Measurements from ENCODE around the gene CIB4. TPM values are rescaled to one million over a fixed set of nuclear protein-coding genes. Genes with fewer than 3 reads are reported as not detected.

The CIB4 gene
- total RNA-seq, 1 experiment from 2014 or later, result not detected

DNA sequence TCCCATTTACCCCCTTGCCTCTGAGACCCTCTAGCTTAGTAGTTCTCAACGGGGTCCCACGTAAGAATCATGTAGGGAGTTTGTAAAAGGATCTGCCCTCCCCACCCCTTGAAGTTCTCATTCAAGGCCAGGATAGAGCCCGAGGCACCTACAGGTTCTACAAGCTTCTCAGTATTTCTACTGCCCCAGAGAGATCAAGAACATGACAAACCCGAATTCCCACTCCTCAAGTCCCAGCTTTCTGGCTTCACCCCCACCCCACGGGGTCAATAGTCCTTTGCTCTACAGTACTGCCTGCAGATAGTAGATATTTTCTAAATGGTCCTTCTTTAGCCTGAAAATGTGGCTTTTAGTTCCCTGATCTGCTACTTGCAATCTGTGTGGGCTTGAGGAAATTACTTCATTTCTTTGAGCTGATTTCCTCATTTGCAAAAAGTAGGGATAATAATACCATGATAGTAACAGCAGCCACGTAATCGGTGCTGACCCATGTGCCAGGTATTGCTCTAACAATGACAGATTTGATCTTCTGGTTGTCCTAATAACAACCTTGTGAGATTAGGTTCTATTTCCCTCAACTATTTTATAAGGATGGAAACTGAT is 7.1 kb downstream of the CIB4 start:
- Histone ChIP-seq H3K4me1 (ENCODE audit: insufficient read depth, low read length, poor library complexity, severe bottlenecking) (no peaks in the 10 kb centered on the region), H3K27me3 (replicated peaks; ENCODE audit: insufficient read depth, low read depth, low read length, poor library complexity) (no peaks in the 10 kb centered on the region), H3K36me3 (ENCODE audit: insufficient read depth, low read length, poor library complexity, severe bottlenecking) (no peaks in the 10 kb centered on the region), H3K4me3 (ENCODE audit: low read depth, low read length, poor library complexity, severe bottlenecking) (no peak overlapping the region), H3K27ac (ENCODE audit: low read depth, low read length, poor library complexity, severe bottlenecking) (no peak overlapping the region), H3K9me3 (ENCODE audit: low read depth, low read length, poor library complexity, severe bottlenecking) (no peaks in the 10 kb centered on the region)
- no peak for DNase-seq (ENCODE audit: low spot score)
- no TSS peak for BruUV-seq (replicated peaks)
- TF ChIP-seq EZH2 (IDR thresholded peaks at IDR 0.05; ENCODE audit: borderline replicate concordance, low read depth, low read length, poor library complexity, severe bottlenecking) (no peak), CTCF (conservative IDR thresholded peaks at IDR 0.05; ENCODE audit: low read depth, low read length) (no peak)
- ChIA-PET CTCF (no interaction called here), POLR2A (ENCODE audit: low non-redundant PET) (no interaction called here)
- intact Hi-C loops (cut with micrococcal nuclease; ENCODE audit: unreplicated experiment), result no loop called here

DNA sequence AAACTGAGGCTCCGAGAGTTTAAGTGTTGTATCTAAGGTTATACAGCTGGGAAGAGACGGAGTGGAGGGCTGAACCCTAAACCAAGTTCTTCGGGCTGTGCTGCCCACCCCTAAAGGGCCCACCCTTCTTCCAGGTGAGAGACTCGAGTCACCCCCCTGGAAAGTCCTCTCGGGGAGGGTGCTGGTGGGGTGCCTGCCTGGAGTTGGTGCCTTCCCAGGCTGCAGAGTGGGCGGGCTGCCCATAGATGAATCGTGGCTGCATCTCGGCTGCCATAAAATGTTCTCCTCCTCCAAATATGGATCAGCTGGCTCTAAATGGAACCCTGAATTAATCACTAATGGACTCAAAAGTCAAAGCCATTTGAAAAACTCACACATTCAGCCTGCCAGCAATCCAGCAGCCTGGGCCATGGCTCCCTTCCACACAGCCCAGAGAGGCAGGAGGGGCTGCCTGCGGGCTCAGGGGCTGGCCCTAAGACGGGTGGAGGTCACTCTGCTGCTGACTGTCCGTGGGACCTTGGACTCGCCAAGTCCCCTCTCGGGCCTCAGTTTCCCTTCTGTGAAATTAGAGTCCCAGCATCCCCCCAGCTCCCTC is 7.7 kb downstream of the CIB4 start:
- POLR2A ChIA-PET (ENCODE audit: low non-redundant PET), result no interaction called here
- H3K27ac ChIP-seq (ENCODE audit: low read depth, low read length, poor library complexity, severe bottlenecking), result no peak overlapping the region
- BruUV-seq (replicated peaks), result no TSS peak
- TF ChIP-seq EZH2 (IDR thresholded peaks at IDR 0.05; ENCODE audit: borderline replicate concordance, low read depth, low read length, poor library complexity, severe bottlenecking) (no peak), CTCF (conservative IDR thresholded peaks at IDR 0.05; ENCODE audit: low read depth, low read length) (no peak)
- no peaks in the 10 kb centered on the region for H3K9me3 ChIP-seq (ENCODE audit: low read depth, low read length, poor library complexity, severe bottlenecking)
- no peak overlapping the region for H3K4me3 ChIP-seq (ENCODE audit: low read depth, low read length, poor library complexity, severe bottlenecking)
- DNase-seq (ENCODE audit: low spot score), result no peak
- intact Hi-C loops (cut with micrococcal nuclease; ENCODE audit: unreplicated experiment), result no loop called here
- no peaks in the 10 kb centered on the region for H3K4me1 ChIP-seq (ENCODE audit: insufficient read depth, low read length, poor library complexity, severe bottlenecking)
- H3K27me3 ChIP-seq (replicated peaks; ENCODE audit: insufficient read depth, low read depth, low read length, poor library complexity), result no peaks in the 10 kb centered on the region
- no peaks in the 10 kb centered on the region for H3K36me3 ChIP-seq (ENCODE audit: insufficient read depth, low read length, poor library complexity, severe bottlenecking)
- CTCF ChIA-PET, result no interaction called here

- no peak overlapping the region for H3K4me3 ChIP-seq (ENCODE audit: low read depth, low read length, poor library complexity, severe bottlenecking)
- no peaks in the 10 kb centered on the region for H3K36me3 ChIP-seq (ENCODE audit: insufficient read depth, low read length, poor library complexity, severe bottlenecking)
- no TSS peak for BruUV-seq (replicated peaks)
- no peak for DNase-seq (ENCODE audit: low spot score)
- intact Hi-C loops (cut with micrococcal nuclease; ENCODE audit: unreplicated experiment), result no loop called here
- TF ChIP-seq CTCF (conservative IDR thresholded peaks at IDR 0.05; ENCODE audit: low read depth, low read length) (no peak), EZH2 (IDR thresholded peaks at IDR 0.05; ENCODE audit: borderline replicate concordance, low read depth, low read length, poor library complexity, severe bottlenecking) (no peak)
- no peak overlapping the region for H3K27ac ChIP-seq (ENCODE audit: low read depth, low read length, poor library complexity, severe bottlenecking)
- ChIA-PET CTCF (no interaction called here), POLR2A (ENCODE audit: low non-redundant PET) (no interaction called here)
- H3K27me3 ChIP-seq (replicated peaks; ENCODE audit: insufficient read depth, low read depth, low read length, poor library complexity), result no peaks in the 10 kb centered on the region
- no peaks in the 10 kb centered on the region for H3K9me3 ChIP-seq (ENCODE audit: low read depth, low read length, poor library complexity, severe bottlenecking)
- H3K4me1 ChIP-seq (ENCODE audit: insufficient read depth, low read length, poor library complexity, severe bottlenecking), result no peaks in the 10 kb centered on the region
Observed at GRCh38 chr2:26632624-26633185, 8.5 kb downstream of the CIB4 start.
